Activated CD4-positive, alpha-beta T cell treated with anti-CD3 and anti-CD28 coated beads, Interleukin-2, amount 10 ng/mL, durations not matched to agents 7 days and 5 days (primary cell): ENCODE measurements around the gene EFNA2. TPM values are rescaled to one million over a fixed set of nuclear protein-coding genes. Genes with fewer than 3 reads are reported as not detected.
"Not testable (repeated sequence)": the region's sequence is repeated elsewhere in the genome, so short reads cannot be mapped to it uniquely, and the experiment has no call there.

Source experiments
- CTCF ChIA-PET: fragments of 350-600 bp; sonication (Branson Sonifier 250); formaldehyde crosslinking; loops from one replicate; lab custom pipeline; 2021; ENCODE audit warnings: antibody characterized with exemption; lab: Charles Lee
- POLR2A ChIA-PET: fragments of 350-600 bp; sonication (Branson Sonifier 250); formaldehyde crosslinking; loops from one replicate; lab custom pipeline; 2021; ENCODE audit warnings: antibody characterized with exemption; lab: Charles Lee
- DNase-seq: peaks from one replicate; pipeline ENCODE4 v3.0.0-alpha.2; 2020
- H3K27ac Mint-ChIP-seq: one replicate; pipeline ENCODE4 v1.8.0; 2021; ENCODE audit warnings: mild to moderate bottlenecking, moderate library complexity, mixed read lengths
- H3K27me3 Mint-ChIP-seq: one replicate; pipeline ENCODE4 v1.8.0; 2021; ENCODE audit warnings: mixed read lengths
- H3K36me3 Mint-ChIP-seq: one replicate; pipeline ENCODE4 v1.8.0; 2021; ENCODE audit warnings: low read depth, mixed read lengths
- H3K4me1 Mint-ChIP-seq: one replicate; pipeline ENCODE4 v1.8.0; 2021; ENCODE audit warnings: mixed read lengths
- H3K4me3 Mint-ChIP-seq: one replicate; pipeline ENCODE4 v1.8.0; 2021; ENCODE audit warnings: mild to moderate bottlenecking, moderate library complexity, mixed read lengths
- H3K9me3 Mint-ChIP-seq: one replicate; pipeline ENCODE4 v1.8.0; 2021; ENCODE audit warnings: mixed read lengths
- total RNA-seq, 2 experiments: library from RNA; stranded (reverse); gene quantifications; one replicate each; pipeline ENCODE4 v1.2.3, GENCODE V29; 2021

The EFNA2 gene
- total RNA-seq, 2 experiments from 2014 or later: not detected

DNA sequence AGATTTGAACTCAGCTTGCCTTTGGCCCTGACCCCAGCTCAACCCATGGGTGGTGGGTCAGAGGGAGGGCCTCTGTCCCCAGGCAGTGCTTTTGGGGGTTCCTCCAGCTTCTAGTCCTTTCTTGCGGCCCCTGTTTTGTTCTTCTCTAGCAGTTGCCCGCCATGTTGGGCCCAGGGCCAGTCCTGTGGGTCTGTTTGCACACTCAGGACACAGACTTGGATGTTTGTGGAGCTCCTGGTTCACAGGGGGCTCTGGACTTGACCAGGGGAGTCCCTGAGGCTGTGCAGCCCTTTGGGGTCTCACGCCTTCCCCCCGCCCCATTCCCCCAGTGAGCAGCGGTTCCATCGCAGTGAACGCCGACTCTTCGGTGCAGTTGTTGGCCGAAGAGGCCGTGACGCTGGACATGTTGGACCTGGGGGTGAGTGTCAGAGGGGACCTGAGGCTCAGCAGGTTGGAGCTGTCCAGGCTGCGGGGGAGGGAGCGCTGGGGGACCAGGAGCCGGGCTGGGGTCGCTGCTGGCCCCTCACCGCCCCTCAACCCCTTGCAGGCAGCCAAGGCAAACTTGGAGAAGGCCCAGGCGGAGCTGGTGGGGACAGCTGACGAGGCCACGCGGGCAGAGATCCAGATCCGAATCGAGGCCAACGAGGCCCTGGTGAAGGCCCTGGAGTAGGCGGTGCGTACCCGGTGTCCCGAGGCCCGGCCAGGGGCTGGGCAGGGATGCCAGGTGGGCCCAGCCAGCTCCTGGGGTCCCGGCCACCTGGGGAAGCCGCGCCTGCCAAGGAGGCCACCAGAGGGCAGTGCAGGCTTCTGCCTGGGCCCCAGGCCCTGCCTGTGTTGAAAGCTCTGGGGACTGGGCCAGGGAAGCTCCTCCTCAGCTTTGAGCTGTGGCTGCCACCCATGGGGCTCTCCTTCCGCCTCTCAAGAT, 41.6 kb upstream of the EFNA2 start:
- Mint-ChIP-seq H3K27me3 (peaks cover 8% of the 10 kb centered on the region), H3K4me3 (peak overlapping the region; percentile 57), H3K27ac (peak overlapping the region; percentile 90), H3K4me1 (peaks cover 37% of the 10 kb centered on the region), H3K36me3 (peaks cover 5% of the 10 kb centered on the region), H3K9me3 (no peaks in the 10 kb centered on the region)
- POLR2A ChIA-PET: interaction anchor here (0.5 to 2.7 kb wide), 5 partner anchors 15 to 198 kb away, joined by 3 to 45 read pairs (median 7); partner anchors contain the start of gene CIRBP
- CTCF ChIA-PET: interaction anchor here (0.6 to 7.5 kb wide), 43 partner anchors 8 to 446 kb away, joined by 3 to 299 read pairs (median 4); partner anchors contain the start of genes ARHGAP45, CIRBP, FAM174C and POLR2E
- peak; percentile 88 for DNase-seq

DNA sequence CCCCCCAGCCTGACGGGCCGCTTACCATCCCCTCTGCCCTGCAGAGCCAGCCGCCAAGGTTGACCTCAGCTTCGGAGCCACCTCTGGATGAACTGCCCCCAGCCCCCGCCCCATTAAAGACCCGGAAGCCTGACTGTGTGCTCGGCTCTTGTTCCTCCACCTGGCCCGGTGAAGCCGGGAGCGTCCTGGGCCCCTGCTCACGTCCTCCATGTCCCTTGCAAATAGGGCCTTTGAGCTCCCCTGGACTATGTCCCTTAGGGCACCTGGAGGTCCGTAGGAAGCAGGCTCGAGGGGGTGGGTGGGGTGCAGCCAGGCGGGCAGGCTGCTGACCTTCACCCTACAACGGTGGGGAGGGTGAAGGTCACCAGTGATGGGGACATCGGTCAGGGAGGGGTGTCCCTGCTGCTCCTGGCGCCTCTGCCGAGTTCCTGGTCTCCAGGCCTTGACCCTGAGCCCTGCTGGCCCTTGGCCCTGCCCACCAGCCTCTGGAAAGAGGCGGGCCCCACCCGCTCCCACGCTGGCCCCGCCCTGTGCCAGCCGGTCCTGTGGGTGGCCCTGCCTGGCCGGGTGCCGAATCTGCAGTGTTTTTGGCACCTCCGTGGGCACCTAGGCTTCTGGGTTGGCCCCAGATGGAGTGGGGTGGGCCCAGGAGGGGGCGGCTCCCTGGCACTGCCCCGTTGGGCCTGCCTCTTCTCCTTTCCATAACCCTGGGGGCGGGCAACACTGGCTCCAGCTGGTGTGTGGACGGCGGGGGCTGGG, 40.8 kb upstream of the EFNA2 start:
- H3K27ac Mint-ChIP-seq: peak overlapping the region; percentile 90
- H3K36me3 Mint-ChIP-seq: peaks cover 5% of the 10 kb centered on the region
- H3K27me3 Mint-ChIP-seq: peaks cover 2% of the 10 kb centered on the region
- H3K4me1 Mint-ChIP-seq: peaks cover 32% of the 10 kb centered on the region
- CTCF ChIA-PET: interaction anchor here (0.6 to 7.5 kb wide), 40 partner anchors 9 to 447 kb away, joined by 3 to 299 read pairs (median 4); partner anchors contain the start of genes ARHGAP45, CIRBP, FAM174C and POLR2E
- POLR2A ChIA-PET: interaction anchor here (0.5 to 2.7 kb wide), 4 partner anchors 22 to 197 kb away, joined by 4 to 45 read pairs (median 14); partner anchors contain the start of gene CIRBP
- no peak for DNase-seq
- no peaks in the 10 kb centered on the region for H3K9me3 Mint-ChIP-seq
- H3K4me3 Mint-ChIP-seq: peak overlapping the region; percentile 57

DNA sequence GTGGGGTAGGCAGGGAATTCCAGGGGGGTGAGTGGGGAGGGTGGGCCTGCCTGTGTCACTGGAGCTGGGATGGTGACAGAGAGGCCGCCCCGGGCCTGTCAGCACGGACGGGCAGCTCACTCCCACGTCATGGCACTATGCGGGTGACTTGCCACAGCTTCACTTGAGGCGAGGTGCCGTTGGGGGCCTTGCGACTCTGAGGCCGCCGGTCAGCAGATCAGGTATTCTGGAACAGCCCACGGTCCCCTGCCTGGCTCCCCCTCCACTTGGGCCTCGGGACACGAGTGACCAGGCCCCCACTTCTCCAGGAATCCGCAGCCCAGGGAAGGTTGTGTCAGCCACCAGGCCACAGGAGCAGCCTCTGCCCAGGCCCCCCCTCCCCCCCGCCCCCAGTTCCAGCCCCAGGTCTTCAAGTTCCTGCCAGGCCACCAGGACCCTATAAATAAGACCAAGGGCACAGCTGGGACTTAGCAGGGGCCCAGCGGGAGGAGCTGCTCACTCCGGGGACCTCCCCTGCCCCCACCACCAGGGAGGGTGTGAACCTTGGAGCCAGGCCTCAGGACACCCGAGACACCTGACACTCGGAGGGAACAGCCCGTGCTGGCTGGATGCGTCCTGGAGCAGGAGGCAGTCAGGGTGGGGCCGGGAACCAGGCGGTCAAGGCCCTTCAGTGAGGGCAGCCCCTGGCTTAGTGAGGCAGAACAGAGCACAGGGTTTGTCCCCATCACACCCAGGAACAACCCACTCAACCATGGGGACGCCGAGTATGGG, 40.0 kb upstream of the EFNA2 start:
- Mint-ChIP-seq H3K4me1 (peaks cover 30% of the 10 kb centered on the region), H3K9me3 (no peaks in the 10 kb centered on the region), H3K27ac (peak overlapping the region; percentile 19), H3K27me3 (peaks cover 2% of the 10 kb centered on the region), H3K4me3 (no peak overlapping the region), H3K36me3 (peaks cover 5% of the 10 kb centered on the region)
- POLR2A ChIA-PET: interaction anchor here (2.7 kb wide), 1 partner anchor 24 kb away, joined by 45 read pairs; the partner anchor contains the start of gene CIRBP
- CTCF ChIA-PET: interaction anchor here (2.9 to 7.5 kb wide), 2 partner anchors 19 to 28 kb away, joined by 34 to 299 read pairs; partner anchors contain the start of genes CIRBP and FAM174C
- no peak for DNase-seq

DNA sequence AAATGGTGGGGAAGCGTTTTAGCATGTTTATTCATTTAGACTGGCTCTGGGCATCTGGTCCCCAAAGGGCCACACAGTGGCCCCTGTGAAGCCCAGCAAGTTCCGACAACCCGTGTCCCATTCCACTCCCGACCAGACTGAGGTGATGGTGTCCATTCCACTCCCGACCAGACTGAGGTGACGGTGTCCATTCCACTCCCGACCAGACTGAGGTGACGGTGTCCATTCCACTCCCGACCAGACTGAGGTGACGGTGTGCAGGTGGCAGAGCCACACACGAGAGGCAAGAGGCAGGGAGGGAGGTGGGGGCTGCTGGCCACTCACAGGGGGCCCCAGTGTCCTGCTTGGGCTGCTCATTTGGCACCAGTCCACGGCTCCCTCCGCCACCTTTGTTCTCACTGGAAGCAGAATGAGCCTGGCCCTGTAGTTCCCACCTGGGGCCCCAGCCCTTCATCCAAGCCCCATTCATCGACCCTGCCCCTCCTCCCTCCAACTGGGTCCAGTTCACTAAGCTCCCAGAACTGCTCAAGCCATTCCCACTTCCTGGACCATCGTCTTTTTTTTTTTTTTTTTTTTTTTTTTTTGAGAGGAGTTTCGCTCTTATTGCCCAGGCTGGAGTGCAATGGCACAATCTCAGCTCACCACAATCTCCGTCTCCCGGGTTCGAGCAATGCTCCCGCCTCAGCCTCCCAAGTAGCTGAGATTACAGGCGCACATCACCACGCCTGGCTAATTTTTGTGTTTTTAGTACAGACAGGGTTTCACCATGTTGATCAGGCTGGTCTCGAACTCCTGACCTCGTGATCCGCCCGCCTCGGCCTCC, 39.2 kb upstream of the EFNA2 start:
- H3K4me3 Mint-ChIP-seq: peak overlapping the region; percentile 38
- H3K36me3 Mint-ChIP-seq, H3K27me3 Mint-ChIP-seq, H3K9me3 Mint-ChIP-seq, POLR2A ChIA-PET, DNase-seq: not testable (repeated sequence)
- CTCF ChIA-PET: interaction anchor here (0.6 to 7.5 kb wide), 2 partner anchors 18 to 139 kb away, joined by 3 to 299 read pairs; partner anchors contain the start of gene CIRBP
- H3K4me1 Mint-ChIP-seq: peaks cover 22% of the 10 kb centered on the region
- peak overlapping the region; percentile 19 for H3K27ac Mint-ChIP-seq

DNA sequence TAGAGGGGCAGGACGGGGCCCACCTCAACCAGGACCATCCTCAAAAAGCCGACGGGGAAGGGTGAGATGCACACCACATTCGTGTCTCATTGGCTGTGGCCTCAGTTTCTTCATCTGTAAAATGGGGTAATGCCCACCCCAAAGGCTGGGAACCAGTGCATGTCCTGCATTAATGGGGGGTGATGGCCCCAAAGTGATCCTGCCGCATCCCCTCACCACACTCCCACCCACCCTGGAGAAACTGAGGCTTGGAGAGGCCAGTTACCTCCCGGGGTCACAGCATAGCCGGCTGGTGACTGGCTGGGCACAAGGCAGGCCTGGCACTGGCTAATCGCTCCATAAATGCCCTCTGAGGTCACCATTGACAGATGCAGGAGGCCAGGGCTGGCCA, 37.9 kb upstream of the EFNA2 start:
- H3K9me3 Mint-ChIP-seq: no peaks in the 10 kb centered on the region
- H3K36me3 Mint-ChIP-seq: peaks cover 16% of the 10 kb centered on the region
- H3K27ac Mint-ChIP-seq: peak overlapping the region; percentile 68
- peaks cover 15% of the 10 kb centered on the region for H3K4me1 Mint-ChIP-seq
- ChIA-PET CTCF (interaction anchor here (7.5 kb wide), 1 partner anchor 17 kb away, joined by 299 read pairs; the partner anchor contains the start of gene CIRBP), POLR2A (no interaction called here)
- no peak overlapping the region for H3K4me3 Mint-ChIP-seq
- no peak for DNase-seq
- H3K27me3 Mint-ChIP-seq: no peaks in the 10 kb centered on the region

DNA sequence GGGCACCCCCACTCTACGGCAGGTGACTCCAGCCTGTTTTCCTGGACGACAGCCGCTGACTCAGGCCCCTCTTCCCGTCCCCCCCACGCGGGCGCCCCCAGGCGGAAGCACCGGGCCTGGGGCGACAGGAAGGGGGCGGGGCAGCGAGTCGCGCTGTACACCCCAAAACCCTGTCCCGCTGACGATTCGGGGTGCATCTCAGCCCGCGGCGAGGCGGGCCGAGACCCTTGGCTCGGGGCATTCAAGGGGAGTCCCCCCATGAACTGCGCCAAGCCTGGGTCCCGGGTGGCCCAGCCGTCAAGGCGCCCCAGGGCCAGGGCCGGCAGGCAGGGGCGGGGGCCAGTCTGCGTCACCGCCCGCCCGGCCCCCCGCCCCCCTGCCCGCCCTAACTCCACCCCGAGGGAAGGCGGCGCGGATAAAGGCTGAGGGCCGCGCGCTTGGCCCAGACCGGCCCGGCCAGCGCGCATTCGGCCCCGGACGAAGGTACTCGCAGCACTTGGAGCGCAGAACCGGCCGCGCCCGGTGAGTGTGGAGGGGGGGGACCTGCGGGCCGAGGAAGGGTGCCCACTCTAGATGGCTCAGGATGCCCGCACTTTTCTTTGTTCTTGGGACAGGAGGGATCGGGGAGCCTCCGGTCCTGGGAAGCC, 37.4 kb upstream of the EFNA2 start, which contains the start of gene MIDN:
TSS of gene MIDN (plus strand) at position 445 of the 647 bp plus-strand sequence. CDS start 1,714 bp downstream, outside the sequence.
- Mint-ChIP-seq H3K9me3 (no peaks in the 10 kb centered on the region), H3K4me3 (peak within 1 kb of the TSS; percentile 73), H3K27ac (peak within 1 kb of the TSS; percentile 87), H3K36me3 (peaks cover 17% of the 10 kb centered on the region), H3K4me1 (peaks cover 11% of the 10 kb centered on the region), H3K27me3 (no peaks in the 10 kb centered on the region)
- ChIA-PET POLR2A (no interaction called here), CTCF (interaction anchor here (1.0 kb wide), 4 partner anchors 12 to 21 kb away, joined by 3 to 13 read pairs (median 6); partner anchors contain the start of gene CIRBP)
- peak; percentile 71 for DNase-seq

DNA sequence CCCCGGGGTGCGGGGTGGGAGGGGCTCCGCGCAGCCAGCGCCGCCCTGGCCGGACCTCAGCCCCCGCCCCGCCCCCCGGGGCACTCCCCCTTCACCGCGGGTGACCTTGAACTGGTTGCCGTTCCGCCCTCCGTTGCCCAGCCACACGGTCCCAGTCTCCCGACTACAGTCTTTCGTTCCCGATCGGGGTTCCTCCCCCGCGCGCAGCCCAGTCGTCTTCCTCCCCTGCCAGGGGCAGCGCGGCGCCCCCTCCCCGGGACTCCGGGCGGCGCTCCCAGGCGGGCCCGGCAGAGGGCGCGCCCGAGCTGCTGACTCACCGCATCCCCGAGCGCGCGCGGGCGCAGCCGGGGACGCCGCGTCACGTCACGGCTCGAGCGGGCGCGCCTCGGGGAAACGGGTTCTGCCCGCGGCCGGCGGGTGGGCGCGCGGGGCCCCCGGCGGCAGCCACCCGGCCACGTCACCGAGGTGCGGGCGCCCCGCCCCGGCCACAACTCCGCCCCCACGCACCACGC, 36.8 kb upstream of the EFNA2 start:
- Mint-ChIP-seq H3K4me1 (peaks cover 12% of the 10 kb centered on the region), H3K27me3 (no peaks in the 10 kb centered on the region), H3K4me3 (peak overlapping the region; percentile 73), H3K27ac (peak overlapping the region; percentile 87), H3K36me3 (peaks cover 21% of the 10 kb centered on the region), H3K9me3 (no peaks in the 10 kb centered on the region)
- peak; percentile 79 for DNase-seq
- ChIA-PET POLR2A (interaction anchor here (0.6 kb wide), 1 partner anchor 25 kb away, joined by 3 read pairs; no protein-coding TSS in a partner anchor), CTCF (interaction anchor here (0.6 to 1.0 kb wide), 6 partner anchors 12 to 488 kb away, joined by 3 to 13 read pairs (median 5); partner anchors contain the start of gene CIRBP)

DNA sequence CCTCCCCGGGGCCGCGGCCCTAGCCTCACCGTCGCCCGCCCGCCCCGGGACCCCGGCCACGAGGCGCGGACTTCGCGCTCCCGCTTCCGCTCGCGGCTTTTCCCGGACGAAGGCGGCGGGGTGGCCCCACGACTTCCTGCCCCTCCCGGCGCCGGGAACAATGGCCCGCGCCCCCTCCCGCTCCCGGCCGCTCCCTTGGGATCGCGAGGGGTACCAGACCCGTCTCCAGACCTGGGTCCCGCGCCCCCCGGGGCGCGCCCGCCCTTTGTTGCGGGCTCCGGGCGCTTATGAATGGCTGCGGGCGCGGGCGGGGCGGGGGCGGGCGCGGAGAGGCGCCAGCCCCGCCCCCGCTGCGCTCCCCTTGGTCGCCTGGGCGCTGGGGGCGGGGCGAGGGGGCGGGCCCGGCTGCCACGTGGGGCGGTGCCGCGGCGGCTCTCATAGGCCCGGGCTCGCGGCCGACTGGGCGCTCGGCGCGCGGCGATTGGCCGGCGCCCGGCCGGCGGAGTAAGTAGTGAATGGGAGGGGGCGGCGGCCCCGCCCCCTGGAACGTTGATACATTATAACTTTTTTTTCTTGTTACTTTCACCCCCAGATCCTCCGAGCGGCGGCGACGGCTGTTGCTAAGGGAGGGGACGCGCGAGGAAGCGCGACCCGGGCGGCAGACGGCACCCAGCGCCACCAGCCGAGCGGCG, 36.2 kb upstream of the EFNA2 start:
- Mint-ChIP-seq H3K4me3 (peak overlapping the region; percentile 77), H3K9me3 (no peaks in the 10 kb centered on the region), H3K27me3 (no peaks in the 10 kb centered on the region), H3K27ac (peak overlapping the region; percentile 83), H3K36me3 (peaks cover 21% of the 10 kb centered on the region), H3K4me1 (peaks cover 12% of the 10 kb centered on the region)
- POLR2A ChIA-PET: interaction anchor here (0.6 kb wide), 1 partner anchor 24 kb away, joined by 3 read pairs; no protein-coding TSS in a partner anchor
- CTCF ChIA-PET: interaction anchor here (0.6 to 1.0 kb wide), 7 partner anchors 11 to 489 kb away, joined by 3 to 13 read pairs (median 5); partner anchors contain the start of gene CIRBP
- DNase-seq: peak; percentile 92

DNA sequence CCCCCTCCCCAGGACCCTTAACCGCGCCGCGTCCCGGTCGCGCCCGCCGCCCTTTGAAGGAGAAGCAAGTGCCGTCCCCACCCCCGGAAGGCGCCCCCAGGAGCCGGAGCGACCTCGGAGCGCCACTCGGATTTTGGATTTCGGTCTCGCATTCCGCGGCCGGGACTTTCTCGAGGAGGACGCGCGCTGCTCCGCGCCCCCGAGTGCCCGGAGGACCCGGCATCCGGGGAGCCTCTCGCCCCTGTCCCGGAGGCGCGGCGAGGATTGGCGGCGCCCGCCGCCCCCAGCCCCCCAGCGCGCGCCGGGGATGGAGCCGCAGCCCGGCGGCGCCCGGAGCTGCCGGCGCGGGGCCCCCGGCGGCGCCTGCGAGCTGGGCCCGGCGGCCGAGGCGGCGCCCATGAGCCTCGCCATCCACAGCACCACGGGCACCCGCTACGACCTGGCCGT, 35.7 kb upstream of the EFNA2 start:
- Mint-ChIP-seq H3K4me1 (peaks cover 14% of the 10 kb centered on the region), H3K9me3 (no peaks in the 10 kb centered on the region), H3K4me3 (peak overlapping the region; percentile 77), H3K27ac (peak overlapping the region; percentile 66), H3K36me3 (peaks cover 24% of the 10 kb centered on the region), H3K27me3 (no peaks in the 10 kb centered on the region)
- DNase-seq: no peak
- ChIA-PET POLR2A (no interaction called here), CTCF (interaction anchor here (1.0 kb wide), 1 partner anchor 17 kb away, joined by 3 read pairs; no protein-coding TSS in a partner anchor)
